ENCODE results near the gene WFIKKN1. TPM values are rescaled to one million over a fixed set of nuclear protein-coding genes. Genes with fewer than 3 reads are reported as not detected.

The WFIKKN1 gene
- total and polyA plus RNA-seq, 2 of the 13 experiments (the other 11 are each of a cell fraction or from before 2014, with no cell fraction given) = 1.7 to 4.9 TPM

DNA sequence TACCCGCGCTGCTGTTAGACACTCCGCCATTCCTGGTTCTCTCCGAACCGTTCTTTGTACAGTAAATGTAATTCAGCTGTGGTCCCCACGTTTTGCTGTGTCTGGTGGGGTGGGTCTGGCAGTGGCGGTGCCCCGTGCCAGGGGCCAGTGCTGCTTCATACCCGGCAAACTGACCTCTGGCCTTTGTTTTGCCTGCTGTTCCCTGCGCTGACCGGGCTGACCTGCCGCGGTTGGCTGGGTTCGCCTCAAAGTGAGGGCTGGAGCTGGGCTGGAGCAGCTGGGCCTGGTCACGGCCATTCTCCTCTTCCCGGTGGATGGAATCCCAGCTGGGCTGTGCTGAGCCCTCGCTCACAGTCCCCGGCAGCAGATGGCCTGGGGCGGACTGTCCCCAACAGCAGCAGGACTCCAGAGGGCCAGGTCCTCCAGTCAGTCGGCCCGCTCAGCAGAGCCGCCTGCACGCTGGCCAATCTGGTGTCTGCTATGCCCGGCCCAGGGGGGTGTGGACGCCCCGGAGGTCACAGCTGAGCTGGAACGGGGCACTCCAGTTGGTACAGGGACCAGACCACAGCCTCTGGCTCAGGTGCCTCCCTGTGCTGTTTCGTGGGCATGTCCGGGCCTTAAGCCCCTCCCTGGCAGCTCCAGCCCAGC lies 1.5 kb upstream of the WFIKKN1 start (continued):
- no peak for TF ChIP-seq ZFP36L1 (CRISPR knock-in tag; IDR thresholded peaks at IDR 0.05)
- TF ChIP-seq, protein P1, sequence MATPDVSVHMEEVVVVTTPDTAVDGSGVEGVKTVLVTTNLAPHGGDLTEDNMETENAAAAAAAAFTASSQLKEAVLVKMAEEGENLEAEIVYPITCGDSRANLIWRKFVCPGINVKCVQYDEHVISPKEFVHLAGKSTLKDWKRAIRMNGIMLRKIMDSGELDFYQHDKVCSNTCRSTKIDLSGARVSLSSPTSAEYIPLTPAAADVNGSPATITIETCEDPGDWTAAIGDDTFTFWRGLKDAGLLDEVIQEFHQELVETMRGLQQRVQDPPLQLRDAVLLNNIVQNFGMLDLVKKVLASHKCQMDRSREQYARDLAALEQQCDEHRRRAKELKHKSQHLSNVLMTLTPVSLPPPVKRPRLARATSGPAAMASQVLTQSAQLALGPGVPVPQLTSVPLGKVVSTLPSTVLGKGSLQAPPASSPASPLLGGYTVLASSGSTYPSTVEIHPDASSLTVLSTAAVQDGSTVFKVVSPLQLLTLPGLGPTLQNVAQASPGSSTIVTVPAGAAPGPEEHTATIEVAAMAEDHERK (CRISPR knock-in tag; IDR thresholded peaks at IDR 0.05; ENCODE audit: low read depth) = no peak
- no peak for TF ChIP-seq ZNF460 (CRISPR knock-in tag; IDR thresholded peaks at IDR 0.05; ENCODE audit: borderline replicate concordance)
- TF ChIP-seq ZNF317 (CRISPR knock-in tag; IDR thresholded peaks at IDR 0.05) = no peak
- TF ChIP-seq, protein P2, sequence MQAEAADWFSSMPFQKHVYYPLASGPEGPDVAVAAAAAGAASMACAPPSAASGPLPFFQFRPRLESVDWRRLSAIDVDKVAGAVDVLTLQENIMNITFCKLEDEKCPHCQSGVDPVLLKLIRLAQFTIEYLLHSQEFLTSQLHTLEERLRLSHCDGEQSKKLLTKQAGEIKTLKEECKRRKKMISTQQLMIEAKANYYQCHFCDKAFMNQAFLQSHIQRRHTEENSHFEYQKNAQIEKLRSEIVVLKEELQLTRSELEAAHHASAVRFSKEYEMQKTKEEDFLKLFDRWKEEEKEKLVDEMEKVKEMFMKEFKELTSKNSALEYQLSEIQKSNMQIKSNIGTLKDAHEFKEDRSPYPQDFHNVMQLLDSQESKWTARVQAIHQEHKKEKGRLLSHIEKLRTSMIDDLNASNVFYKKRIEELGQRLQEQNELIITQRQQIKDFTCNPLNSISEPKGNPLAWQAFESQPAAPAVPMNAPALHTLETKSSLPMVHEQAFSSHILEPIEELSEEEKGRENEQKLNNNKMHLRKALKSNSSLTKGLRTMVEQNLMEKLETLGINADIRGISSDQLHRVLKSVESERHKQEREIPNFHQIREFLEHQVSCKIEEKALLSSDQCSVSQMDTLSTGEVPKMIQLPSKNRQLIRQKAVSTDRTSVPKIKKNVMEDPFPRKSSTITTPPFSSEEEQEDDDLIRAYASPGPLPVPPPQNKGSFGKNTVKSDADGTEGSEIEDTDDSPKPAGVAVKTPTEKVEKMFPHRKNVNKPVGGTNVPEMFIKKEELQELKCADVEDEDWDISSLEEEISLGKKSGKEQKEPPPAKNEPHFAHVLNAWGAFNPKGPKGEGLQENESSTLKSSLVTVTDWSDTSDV (CRISPR knock-in tag; IDR thresholded peaks at IDR 0.05) = no peak
- no peak for TF ChIP-seq ZNF33B (CRISPR knock-in tag; IDR thresholded peaks at IDR 0.05)
- no peak for TF ChIP-seq ZSCAN12 (CRISPR knock-in tag; IDR thresholded peaks at IDR 0.05)
- TF ChIP-seq, protein P3, sequence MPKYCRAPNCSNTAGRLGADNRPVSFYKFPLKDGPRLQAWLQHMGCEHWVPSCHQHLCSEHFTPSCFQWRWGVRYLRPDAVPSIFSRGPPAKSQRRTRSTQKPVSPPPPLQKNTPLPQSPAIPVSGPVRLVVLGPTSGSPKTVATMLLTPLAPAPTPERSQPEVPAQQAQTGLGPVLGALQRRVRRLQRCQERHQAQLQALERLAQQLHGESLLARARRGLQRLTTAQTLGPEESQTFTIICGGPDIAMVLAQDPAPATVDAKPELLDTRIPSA (CRISPR knock-in tag; IDR thresholded peaks at IDR 0.05; ENCODE audit: borderline replicate concordance) = 0 out of 2 replicates have a peak, but pooled peaks have one; percentile 15
- TF ChIP-seq, protein P4, sequence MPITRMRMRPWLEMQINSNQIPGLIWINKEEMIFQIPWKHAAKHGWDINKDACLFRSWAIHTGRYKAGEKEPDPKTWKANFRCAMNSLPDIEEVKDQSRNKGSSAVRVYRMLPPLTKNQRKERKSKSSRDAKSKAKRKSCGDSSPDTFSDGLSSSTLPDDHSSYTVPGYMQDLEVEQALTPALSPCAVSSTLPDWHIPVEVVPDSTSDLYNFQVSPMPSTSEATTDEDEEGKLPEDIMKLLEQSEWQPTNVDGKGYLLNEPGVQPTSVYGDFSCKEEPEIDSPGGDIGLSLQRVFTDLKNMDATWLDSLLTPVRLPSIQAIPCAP (CRISPR knock-in tag; IDR thresholded peaks at IDR 0.05; ENCODE audit: low read depth) = no peak
- TF ChIP-seq FOXJ3 (CRISPR knock-in tag; IDR thresholded peaks at IDR 0.05; ENCODE audit: borderline replicate concordance) = no peak
- TF ChIP-seq ZNF709 (CRISPR knock-in tag; IDR thresholded peaks at IDR 0.05) = no peak
- TF ChIP-seq ZNF724P (CRISPR knock-in tag; IDR thresholded peaks at IDR 0.05; ENCODE audit: borderline replicate concordance) = 0 out of 2 replicates have a peak, but pooled peaks have one; percentile 22
- TF ChIP-seq ZNF547 (CRISPR knock-in tag; IDR thresholded peaks at IDR 0.05) = 0 out of 2 replicates have a peak, but pooled peaks have one; percentile 16
- no peak for TF ChIP-seq ZNF30 (CRISPR knock-in tag; IDR thresholded peaks at IDR 0.05)
- TF ChIP-seq, protein P5, sequence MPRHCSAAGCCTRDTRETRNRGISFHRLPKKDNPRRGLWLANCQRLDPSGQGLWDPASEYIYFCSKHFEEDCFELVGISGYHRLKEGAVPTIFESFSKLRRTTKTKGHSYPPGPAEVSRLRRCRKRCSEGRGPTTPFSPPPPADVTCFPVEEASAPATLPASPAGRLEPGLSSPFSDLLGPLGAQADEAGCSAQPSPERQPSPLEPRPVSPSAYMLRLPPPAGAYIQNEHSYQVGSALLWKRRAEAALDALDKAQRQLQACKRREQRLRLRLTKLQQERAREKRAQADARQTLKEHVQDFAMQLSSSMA (CRISPR knock-in tag; IDR thresholded peaks at IDR 0.05) = no peak
- no peak for TF ChIP-seq RNF2 (conservative IDR thresholded peaks at IDR 0.05; ENCODE audit: low read depth)
- no peak for TF ChIP-seq ONECUT2 (CRISPR knock-in tag; IDR thresholded peaks at IDR 0.05)
- TF ChIP-seq, protein P6, sequence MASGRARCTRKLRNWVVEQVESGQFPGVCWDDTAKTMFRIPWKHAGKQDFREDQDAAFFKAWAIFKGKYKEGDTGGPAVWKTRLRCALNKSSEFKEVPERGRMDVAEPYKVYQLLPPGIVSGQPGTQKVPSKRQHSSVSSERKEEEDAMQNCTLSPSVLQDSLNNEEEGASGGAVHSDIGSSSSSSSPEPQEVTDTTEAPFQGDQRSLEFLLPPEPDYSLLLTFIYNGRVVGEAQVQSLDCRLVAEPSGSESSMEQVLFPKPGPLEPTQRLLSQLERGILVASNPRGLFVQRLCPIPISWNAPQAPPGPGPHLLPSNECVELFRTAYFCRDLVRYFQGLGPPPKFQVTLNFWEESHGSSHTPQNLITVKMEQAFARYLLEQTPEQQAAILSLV (CRISPR knock-in tag; IDR thresholded peaks at IDR 0.05; ENCODE audit: borderline replicate concordance) = 0 out of 2 replicates have a peak, but pooled peaks have one; percentile 16
- TF ChIP-seq ZIK1 (CRISPR knock-in tag; IDR thresholded peaks at IDR 0.05; ENCODE audit: borderline replicate concordance, low read depth) = no peak
- no peak for TF ChIP-seq MLLT10 (CRISPR knock-in tag; IDR thresholded peaks at IDR 0.05)
- TF ChIP-seq SPEN (CRISPR knock-in tag; IDR thresholded peaks at IDR 0.05; ENCODE audit: low read depth) = no peak
- TF ChIP-seq ZNF430 (CRISPR knock-in tag; IDR thresholded peaks at IDR 0.05) = no peak
- TF ChIP-seq ARNTL (CRISPR knock-in tag; IDR thresholded peaks at IDR 0.05) = no peak
